GM11168 (cell line): ENCODE results near the gene POU6F2.

Experiments used
- in situ Hi-C: fragments of 300-500 bp; cut with MboI; formaldehyde crosslinking; loops from one replicate; pipeline ENCODE4 v1.12.0; 2022; ENCODE audit warnings: low sequenced_read_pairs; ENCODE audit not compliant: unreplicated experiment

The POU6F2 gene, protein sequence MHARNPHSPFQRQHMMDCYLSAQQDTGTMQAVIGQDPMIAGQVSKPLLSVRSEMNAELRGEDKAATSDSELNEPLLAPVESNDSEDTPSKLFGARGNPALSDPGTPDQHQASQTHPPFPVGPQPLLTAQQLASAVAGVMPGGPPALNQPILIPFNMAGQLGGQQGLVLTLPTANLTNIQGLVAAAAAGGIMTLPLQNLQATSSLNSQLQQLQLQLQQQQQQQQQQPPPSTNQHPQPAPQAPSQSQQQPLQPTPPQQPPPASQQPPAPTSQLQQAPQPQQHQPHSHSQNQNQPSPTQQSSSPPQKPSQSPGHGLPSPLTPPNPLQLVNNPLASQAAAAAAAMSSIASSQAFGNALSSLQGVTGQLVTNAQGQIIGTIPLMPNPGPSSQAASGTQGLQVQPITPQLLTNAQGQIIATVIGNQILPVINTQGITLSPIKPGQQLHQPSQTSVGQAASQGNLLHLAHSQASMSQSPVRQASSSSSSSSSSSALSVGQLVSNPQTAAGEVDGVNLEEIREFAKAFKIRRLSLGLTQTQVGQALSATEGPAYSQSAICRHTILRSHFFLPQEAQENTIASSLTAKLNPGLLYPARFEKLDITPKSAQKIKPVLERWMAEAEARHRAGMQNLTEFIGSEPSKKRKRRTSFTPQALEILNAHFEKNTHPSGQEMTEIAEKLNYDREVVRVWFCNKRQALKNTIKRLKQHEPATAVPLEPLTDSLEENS

DNA sequence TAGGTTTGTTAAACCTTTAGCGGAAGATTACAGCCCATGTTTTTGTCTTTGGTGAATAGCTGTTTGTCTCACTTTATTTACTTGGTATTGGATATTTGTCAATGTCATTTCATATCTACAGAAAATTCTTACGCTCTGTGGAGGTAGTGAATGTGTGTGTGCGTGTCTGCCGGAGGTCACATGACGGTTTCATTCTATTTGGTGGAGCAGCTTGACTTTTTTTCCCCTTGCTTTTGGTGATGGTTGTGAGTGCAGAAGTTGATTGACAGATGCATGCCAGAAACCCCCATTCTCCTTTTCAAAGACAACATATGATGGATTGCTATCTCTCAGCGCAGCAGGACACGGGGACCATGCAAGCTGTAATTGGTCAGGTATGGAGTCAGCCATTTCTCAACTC, at the start of gene POU6F2:
TSS of gene POU6F2 (plus strand) at position 225 of the 400 bp plus-strand sequence. CDS start at position 270, 45 bp downstream.
- in situ Hi-C loops: no loop called here

DNA sequence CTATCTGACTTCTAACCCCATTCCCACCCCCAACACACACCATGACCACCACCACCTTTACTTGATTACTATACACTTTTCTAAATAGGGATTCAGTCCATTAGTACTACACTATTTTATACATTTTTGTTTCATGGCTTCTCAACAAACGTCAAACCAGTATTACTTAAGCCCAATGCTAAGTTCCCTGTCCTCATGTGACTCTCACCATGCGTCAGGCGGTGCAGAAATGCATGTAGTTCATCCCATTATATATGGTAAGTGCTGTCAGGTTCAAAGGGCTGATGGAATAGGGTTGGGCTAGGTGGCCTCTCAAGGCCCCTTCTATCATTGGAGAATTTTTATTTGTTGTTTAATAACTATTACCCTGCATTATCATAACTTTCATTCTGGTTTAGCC, 49.2 kb upstream of the POU6F2 start:
- in situ Hi-C loops: loop anchor here (25.0 kb wide), 1 partner anchor 534 kb away; no protein-coding TSS in a partner anchor

DNA sequence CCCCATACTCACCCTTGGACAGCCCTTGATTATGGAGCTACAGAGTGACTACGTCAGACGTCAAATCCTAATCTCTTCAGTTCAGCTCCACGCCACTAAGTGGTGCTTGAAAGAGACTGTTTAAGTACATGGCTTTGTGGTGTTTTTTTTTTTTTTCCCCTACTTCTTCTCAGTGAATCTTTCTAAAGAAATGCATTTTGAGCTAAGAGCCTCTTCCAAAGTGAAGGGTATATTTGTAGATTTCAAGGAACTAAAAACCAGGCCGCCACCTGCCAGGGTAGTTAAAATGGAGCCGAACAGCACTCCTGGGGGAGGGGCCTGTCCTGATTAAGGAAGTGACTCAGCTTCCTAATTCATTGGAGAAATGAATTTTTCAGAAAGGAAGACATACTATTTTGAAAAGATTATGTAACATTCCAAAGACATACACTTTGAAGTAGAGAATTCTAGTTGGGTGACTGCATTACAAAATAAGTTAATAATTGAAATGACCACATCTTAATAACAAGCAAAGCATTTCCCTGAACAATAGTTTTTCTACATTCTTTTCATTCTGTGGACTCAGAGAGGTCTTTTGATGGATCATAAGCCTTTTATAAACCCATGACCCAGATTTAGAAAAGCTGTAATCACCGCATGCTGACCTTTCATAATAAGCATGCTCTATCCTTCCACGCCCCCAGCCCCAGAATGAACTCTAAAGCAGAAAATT, 48.1 kb upstream of the POU6F2 start:
- in situ Hi-C loops: loop anchor here (10.0 to 25.0 kb wide), 2 partner anchors 533 to 595 kb away; no protein-coding TSS in a partner anchor

DNA sequence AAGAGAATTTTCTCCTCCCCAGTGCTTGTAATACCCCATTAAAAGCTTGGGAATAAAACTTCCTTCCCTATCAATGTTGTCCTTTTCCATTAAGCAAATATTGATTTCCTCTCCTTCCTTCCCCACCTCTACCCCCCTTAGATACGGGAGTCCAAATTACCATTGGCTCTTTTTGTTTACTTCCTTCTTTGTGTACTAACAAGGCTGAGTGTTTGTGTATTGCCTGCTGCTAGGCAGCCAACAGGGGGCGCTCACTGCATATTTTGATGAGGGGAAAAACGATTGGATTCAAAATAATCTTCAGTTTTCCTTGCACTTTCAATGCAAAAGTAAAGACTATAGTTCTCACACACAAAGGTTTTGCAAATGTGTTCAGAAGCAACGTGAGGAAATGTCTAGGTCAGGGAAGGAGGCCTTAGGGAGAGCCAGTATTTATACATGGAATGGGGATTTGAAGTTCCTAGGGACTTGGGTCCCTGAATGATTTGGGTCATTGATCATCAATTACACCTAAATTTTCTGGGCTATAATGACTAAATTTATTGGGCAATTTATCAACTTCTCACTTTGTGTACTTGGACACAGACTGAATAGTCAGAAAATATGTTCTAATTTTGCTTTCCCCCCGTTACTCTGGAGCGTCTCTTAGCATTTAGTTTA, 45.1 kb upstream of the POU6F2 start:
- in situ Hi-C loops: loop anchor here (10.0 to 25.0 kb wide), 2 partner anchors 530 to 592 kb away; no protein-coding TSS in a partner anchor

DNA sequence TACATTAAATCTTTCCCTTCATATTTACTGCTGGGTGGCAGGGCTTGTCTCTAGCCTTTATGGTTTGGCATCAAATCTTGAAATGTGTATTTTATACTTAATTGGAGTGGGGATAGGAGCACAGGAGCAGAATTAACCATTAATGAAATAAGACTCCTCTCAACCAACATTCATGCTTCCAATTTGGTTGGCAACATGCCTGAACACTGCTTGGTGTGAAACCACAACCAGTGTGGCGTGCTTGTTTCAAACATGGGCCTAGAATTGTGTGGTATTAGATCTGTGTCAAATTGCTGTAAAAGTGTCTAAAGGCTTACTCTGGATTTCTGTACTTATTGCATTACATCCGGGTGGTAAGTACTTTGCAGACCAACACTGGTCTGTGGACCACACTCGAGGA, 43.7 kb upstream of the POU6F2 start:
- in situ Hi-C loops: loop anchor here (10.0 to 25.0 kb wide), 2 partner anchors 528 to 591 kb away; no protein-coding TSS in a partner anchor

DNA sequence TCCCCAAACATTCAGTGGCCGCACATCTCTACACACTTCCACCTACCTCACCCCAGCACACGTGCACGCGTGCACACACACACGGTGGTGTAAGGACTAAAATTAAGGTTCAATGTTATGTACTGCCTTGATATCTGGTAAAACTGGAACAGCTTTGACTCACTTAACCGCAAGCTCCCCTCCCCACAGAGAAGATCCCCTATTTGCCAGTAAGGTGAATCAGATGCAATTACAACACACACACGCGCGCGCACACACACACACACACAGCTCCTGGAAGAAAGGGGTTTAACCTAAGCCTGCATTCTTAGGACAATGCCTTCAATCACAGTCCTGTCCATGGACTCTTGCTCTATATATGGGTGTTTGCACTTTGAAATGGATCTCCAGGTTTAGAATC, 43.2 kb upstream of the POU6F2 start:
- in situ Hi-C loops: loop anchor here (10.0 to 25.0 kb wide), 2 partner anchors 528 to 590 kb away; no protein-coding TSS in a partner anchor

DNA sequence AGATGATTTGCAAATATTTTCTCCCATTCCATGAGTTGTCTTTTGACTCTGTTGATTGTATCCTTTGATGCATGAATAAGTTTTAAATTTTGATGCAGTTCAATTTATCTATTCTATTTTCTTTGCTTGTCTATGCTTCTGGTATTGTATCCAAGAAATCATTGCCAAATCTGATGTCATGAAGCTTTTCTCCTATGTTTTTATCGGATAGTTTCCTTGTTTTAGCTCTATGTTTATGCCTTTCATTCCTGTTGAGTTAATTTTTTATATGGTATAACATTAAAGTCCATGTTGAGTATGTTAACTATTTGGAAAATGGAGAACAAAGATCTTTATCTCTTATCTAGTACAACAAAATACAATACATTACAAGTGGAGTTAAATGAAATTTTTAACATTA, 41.1 kb upstream of the POU6F2 start:
- in situ Hi-C loops: loop anchor here (10.0 to 25.0 kb wide), 2 partner anchors 526 to 588 kb away; no protein-coding TSS in a partner anchor

DNA sequence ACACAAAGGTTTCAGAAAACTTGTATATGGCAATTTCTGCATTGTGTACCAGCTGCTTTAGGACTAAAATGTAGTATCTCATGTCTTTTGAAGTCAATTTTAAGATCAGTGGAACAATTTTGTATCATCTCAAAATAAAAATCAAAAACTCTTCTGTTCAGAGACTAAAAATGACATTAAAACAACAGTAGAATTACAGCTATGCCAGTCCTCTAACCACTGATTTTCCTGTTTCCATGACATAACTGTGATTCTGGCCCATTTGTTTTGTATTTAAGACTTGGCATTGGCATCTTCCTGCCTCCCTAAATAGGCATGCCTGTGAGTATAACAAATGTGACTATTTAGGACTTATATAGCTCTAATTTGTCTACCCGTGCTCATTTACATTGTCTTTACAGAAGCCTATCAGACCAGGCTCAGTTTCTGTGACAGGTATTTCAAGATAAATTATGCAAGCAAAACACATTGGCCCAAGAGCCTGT, 39.7 kb upstream of the POU6F2 start:
- in situ Hi-C loops: loop anchor here (10.0 to 25.0 kb wide), 2 partner anchors 524 to 587 kb away; no protein-coding TSS in a partner anchor

DNA sequence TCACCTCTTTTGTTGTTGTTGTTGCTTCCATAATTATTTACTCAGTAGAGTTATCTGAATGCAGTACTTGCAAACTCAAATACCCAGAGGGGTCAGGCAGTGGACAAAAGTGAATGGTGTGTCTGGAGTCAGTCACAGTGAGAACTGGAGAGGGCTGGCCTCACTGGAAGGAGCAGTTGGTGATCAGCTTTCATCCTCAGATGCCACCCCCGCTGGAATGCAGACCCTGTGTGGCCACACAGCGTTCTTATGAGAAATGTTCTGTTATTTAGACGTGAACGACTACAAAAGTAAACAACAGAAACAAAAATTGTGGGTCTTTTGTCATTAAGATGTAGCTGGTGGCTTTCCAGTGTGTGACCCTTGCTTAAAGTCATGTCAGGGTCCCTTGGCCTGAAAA, 39.1 kb upstream of the POU6F2 start:
- in situ Hi-C loops: loop anchor here (10.0 to 25.0 kb wide), 2 partner anchors 524 to 586 kb away; no protein-coding TSS in a partner anchor

DNA sequence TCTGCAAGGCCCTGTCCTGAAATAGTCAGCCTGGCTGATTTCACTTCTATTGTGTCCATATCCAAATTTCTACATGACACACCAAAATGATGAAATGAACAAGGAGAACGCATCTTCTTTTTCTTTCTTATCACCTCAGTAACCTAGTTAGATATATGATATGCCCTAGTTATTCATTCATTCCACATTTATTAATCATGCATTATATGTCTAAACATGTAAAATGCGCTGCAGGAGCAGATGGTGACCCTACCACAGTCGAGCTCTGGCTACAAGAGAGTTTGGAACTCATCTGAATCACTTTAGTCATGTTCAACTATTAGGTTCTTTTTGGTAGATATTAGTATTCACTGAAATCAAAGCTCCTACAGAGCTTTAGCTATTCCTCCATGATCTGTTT, 36.9 kb upstream of the POU6F2 start:
- in situ Hi-C loops: loop anchor here (25.0 kb wide), 1 partner anchor 522 kb away; no protein-coding TSS in a partner anchor

DNA sequence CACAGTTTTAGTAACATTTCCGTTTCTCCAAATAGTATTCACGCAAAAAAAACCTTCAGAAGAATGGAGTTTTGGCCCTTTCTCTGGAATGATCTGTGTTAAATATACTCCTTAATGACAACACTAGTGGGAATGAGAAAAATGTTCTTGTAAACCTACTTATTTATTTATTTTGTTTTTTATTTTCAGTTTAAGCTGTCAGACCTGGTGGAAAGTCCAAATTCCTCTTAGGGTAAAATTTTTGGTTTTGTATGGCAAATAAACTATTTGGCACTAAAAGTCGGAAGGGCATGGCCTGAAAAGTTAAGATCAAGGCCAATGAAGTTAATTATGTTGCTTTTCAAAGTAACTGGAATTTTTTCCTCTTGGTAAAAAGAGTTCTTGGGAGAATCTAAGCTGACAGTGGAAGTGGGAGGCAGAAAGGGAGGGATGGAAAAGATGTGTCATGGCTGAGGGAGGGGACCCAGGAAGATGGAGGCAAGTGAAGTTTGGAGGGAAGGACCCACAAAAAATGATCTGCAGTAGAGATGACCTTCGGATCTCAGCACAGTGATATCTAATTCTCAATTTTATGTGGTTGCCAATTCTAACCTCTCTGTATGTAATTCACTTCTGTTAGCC, 35.2 kb upstream of the POU6F2 start:
- in situ Hi-C loops: loop anchor here (25.0 kb wide), 1 partner anchor 520 kb away; no protein-coding TSS in a partner anchor

DNA sequence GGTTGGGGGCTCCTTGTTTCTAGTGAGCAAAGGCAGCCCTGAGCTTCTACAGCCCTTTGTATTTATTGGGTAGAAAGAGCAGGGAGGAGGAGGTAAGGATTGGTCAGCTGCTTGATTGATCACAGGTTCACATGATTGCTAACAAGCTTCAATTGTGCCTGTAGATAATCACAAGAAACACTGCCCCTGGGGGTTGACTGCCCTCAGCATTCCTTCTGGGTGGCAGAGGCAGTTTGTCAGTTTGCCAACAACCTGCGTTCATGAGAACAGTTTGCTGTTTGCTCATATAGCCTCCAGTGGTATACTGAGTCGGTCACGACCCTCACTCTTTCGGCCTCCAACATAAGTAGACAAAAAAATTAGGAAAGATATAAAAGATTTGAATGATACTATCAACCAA, 30.2 kb upstream of the POU6F2 start:
- in situ Hi-C loops: loop anchor here (25.0 kb wide), 1 partner anchor 515 kb away; no protein-coding TSS in a partner anchor

DNA sequence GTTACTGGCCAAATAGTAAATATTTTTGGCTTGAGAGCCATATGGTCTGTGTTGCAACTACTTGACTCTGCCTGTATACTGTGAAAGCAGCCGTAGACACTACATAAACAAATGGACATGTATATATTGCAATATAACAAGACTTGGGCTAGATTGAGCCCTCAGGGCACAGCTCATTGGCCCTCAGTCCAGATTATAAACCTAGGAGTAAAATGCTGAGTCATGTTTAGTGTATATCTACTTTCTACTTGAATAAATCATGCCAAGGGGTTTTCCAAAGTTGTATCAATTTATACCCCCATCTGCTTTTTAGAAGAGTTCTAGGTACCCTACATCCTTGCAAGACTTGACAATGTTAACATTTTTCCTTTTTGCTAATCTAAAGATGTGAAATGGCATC, 27.4 kb upstream of the POU6F2 start:
- in situ Hi-C loops: no loop called here

DNA sequence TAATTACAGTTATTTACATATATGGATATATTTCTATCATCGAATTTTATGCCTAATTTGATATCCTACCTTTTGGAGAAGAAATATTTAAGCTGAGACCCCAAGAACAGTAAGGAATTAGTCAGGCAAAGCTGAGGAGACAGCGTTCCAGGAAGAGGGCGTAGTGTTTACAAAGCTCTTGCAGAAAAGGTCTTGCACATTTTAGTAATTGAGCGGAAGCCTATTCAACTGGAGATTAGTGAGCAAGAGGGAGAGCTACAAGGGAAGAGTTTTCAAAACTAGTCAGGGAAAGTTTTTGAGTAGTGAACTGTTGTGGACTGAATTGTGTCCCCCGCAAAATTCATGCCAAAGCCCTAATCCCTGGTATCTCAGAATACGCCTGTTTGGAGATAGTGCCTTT, 26.5 kb upstream of the POU6F2 start:
- in situ Hi-C loops: no loop called here

DNA sequence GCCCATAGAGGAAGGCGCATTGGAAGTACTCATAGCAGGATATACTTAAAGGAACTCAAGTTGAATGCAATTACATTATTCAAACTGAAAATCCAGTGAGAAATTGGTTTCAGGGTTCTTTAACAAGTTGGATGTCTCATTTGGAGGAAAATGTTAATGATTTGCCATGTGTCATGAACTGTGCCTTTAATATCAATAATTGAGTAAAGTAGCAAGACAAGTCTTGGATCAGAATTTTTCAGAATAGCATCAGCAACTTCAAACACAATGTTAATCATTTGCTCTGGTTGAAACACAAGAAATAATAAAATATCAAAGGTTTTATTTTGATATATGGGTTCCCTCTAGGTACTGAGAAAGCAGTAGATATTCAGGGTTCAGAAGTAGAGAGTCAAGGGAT, 24.5 kb upstream of the POU6F2 start:
- in situ Hi-C loops: no loop called here

DNA sequence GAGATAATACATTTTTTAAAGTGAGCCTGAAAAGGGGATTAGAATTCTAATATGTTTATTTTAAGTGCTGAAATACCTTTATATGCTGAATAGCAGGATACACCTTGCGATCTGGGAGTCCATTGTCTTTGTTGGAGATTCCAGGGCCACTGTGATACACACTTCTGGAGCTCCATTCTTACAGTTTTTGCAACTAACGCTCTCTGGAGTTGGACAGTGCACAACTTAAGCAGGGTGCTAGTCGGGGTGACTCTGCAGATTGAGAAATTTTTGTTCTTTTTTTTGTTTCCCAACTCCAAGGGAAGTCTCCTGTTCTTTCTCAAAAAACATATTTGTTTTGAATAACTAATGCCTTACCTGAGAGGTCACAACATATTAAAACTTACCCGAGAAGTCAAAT, 23.7 kb upstream of the POU6F2 start:
- in situ Hi-C loops: no loop called here

DNA sequence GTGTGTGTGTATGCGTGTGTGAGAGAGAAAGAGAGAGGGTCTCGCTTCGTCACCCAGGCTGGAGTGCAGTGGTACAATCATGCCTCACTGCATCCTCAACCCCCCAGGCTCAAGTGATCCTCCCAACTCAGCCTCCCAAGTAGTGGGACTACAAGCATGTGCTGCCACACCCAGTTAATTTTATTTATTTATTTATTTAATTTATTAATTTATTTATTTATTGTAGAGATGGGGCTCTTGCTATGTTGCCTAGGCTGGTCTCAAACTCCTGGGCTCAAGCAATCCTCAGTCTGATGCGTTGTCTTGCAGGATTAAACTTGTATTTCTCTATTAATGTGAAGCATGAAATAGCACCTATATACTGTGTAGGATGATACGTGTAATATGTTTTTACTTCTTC, 21.8 kb upstream of the POU6F2 start:
- in situ Hi-C loops: no loop called here

DNA sequence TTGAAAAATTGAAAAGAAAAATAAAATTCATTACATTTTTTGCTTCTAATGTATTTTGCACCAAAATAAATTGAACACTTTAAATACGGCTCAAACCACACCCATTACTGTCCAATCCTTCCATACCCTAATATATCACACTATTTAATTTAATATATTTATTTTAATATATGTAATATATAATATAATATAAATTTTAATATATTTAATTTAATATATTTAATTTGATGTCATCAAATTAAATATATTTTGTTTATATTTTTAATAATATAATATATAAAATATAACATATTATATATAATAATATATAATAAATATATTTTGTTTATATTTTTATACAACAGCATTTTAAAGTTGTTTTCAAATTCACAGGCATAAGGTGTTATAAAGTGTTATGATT, 15.7 kb upstream of the POU6F2 start:
- in situ Hi-C loops: no loop called here

DNA sequence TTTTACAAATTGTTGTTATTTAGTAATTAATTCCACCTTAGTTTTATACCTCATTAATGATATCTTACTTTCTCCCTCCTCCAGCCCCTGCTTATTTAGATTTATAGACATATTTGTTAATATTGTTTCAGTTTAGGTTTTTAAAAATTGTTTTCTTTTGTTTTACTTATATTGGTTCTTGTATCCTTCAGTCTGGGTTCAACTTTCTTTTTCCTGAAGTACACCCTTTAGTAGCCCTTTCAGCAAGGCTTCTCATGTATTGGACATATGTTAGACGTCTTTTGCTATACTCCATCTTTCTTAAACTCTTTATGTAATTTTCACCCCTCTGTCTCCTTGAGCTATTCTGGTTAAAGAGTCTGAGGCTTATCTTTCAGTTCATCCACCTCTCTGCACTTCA, 12.8 kb upstream of the POU6F2 start:
- in situ Hi-C loops: no loop called here
